Measurements from ENCODE around the gene POU5F1. TPM values are rescaled to one million over a fixed set of nuclear protein-coding genes. Genes with fewer than 3 reads are reported as not detected.
A peak's percentile ranks its signal among the peaks of the same experiment; 100 is the strongest.

Gene POU5F1
- polyA plus RNA-seq, 2 of the 4 experiments (the other 2 are of a cell fraction), result 2.7 to 2.8 TPM

DNA sequence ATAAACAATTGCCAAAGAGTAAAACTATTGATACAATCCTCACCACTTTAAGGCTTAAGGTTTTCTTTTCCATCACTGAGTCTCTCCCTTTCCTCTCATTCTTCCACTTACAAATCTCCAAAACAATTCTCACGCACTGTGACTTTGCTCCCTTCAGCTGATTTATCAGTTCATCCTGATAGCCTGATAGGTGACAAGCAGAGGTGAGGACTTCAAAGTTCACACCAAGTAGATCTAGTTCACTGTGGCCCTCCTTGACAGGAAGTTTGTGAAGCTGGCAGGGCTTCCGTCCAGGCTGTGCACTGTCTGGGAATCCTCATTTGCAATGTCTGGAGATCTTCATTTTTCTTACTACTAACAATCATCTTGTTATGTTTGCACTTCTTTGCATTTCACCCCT is 35.2 kb upstream of the POU5F1 start:
- no peak for TF ChIP-seq EHMT2 (IDR thresholded peaks at IDR 0.05; ENCODE audit: low read depth)
- no peak for TF ChIP-seq ESRRA (IDR thresholded peaks at IDR 0.05; ENCODE audit: borderline replicate concordance, low read length)
- no peak for TF ChIP-seq HOXB13 (CRISPR knock-in tag; IDR thresholded peaks at IDR 0.05; ENCODE audit: low read depth)
- no peaks in the 10 kb centered on the region for H3K9me3 ChIP-seq
- CTCF ChIA-PET, result no interaction called here
- H3K4me1 ChIP-seq, result peaks cover 14% of the 10 kb centered on the region
- ATAC-seq (no peak), FAIRE-seq (no peak), DNase-seq (ENCODE audit: low read depth in 1 of 2, low spot score in 1 of 2) (no peak)
- H3K27ac ChIP-seq, result no peak overlapping the region
- H3K4me2 ChIP-seq, result no peak overlapping the region
- POLR2A ChIA-PET, result no interaction called here
- no peak overlapping the region for H3K4me3 ChIP-seq
- 87% methylated on average over 2 of the region's 2 CpGs for WGBS (ENCODE audit: missing lambda C conversion rate)

DNA sequence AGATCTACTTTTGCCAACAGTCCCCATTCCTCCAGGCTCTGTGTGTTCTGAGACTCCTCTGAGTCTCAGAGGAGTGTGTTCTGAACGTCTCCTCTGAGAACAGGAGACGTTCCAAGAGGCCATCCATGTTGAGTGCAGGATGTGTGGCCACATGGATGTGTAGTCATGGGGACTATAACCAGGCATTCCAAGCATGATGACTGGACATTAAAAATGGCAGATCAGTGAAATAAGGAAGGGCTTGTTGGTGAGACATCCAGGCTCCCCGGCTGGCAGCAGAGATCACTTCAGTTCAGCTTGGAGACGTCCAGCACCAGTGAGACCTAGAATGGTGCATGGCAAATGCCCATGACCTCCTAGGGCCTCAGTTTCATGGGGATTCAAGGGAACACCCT is 34.3 kb upstream of the POU5F1 start:
- TF ChIP-seq CHD4 (IDR thresholded peaks at IDR 0.05; ENCODE audit: borderline replicate concordance) (no peak), NPAS2 (CRISPR knock-in tag; IDR thresholded peaks at IDR 0.05; ENCODE audit: borderline replicate concordance) (no peak), KDM1A (IDR thresholded peaks at IDR 0.05; ENCODE audit: low read depth) (no peak), ZSCAN20 (CRISPR knock-in tag; IDR thresholded peaks at IDR 0.05) (no peak), ZNF302 (CRISPR knock-in tag; IDR thresholded peaks at IDR 0.05) (no peak), CHD2 (IDR thresholded peaks at IDR 0.05; ENCODE audit: low read length, partially characterized antibody) (no peak), FOSL2 (IDR thresholded peaks at IDR 0.05) (no peak), FOSL2 (CRISPR knock-in tag; IDR thresholded peaks at IDR 0.05) (no peak), SMC3 (IDR thresholded peaks at IDR 0.05) (no peak), POLR2A (IDR thresholded peaks at IDR 0.05; ENCODE audit: low read length) (no peak)
- TF ChIP-seq, protein P1, sequence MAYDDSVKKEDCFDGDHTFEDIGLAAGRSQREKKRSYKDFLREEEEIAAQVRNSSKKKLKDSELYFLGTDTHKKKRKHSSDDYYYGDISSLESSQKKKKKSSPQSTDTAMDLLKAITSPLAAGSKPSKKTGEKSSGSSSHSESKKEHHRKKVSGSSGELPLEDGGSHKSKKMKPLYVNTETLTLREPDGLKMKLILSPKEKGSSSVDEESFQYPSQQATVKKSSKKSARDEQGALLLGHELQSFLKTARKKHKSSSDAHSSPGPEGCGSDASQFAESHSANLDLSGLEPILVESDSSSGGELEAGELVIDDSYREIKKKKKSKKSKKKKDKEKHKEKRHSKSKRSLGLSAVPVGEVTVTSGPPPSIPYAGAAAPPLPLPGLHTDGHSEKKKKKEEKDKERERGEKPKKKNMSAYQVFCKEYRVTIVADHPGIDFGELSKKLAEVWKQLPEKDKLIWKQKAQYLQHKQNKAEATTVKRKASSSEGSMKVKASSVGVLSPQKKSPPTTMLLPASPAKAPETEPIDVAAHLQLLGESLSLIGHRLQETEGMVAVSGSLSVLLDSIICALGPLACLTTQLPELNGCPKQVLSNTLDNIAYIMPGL (CRISPR knock-in tag; IDR thresholded peaks at IDR 0.05; ENCODE audit: borderline replicate concordance), result no peak
- Histone ChIP-seq H3K4me1 (peaks cover 14% of the 10 kb centered on the region), H3K4me2 (peak overlapping the region; percentile 96; the same call in 2 of the 3 replicates), H3K4me3 (no peak overlapping the region), H3K9me3 (no peaks in the 10 kb centered on the region), H3K27ac (peak overlapping the region; percentile 87 to 88; a peak in 5 of 6 replicates)
- ChIA-PET POLR2A (no interaction called here), CTCF (no interaction called here)
- DNase-seq (ENCODE audit: low read depth in 1 of 2, low spot score in 1 of 2) (no peak), FAIRE-seq (no peak), ATAC-seq (no peak)
- WGBS (ENCODE audit: missing lambda C conversion rate), result 85% methylated on average over 4 of the region's 4 CpGs

DNA sequence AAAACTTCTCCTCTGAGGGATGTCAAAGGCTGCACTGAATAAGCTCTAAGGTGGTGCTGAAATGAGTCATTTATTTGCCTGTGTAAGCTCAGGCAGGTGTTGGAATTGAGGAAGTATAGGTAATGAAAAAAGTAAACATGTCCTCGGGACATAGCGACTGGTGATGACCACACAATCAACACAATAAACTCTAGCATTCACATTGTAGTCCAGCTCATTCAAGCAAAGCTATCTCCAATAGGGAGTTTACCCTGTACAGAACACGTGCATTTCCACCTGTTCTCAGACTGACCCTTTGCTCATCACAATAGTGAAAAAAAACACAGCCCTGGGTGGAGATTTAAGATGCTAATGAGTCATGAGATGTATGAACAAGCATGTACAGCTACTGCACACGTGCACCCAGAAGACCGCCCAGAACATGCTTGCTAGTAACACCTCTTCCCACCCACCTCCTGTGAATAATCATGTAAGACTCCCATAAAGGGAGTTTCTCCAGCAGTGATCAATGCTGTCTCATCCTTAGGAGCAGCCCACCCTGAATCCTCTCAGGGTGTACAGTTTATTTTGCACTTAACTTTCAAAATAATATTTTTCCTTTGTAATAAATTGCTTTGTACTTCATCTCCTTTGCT is 33.0 kb upstream of the POU5F1 start:
- H3K4me3 ChIP-seq, result peak overlapping the region; percentile 45
- no peaks in the 10 kb centered on the region for H3K9me3 ChIP-seq
- no peak for FAIRE-seq
- POLR2A ChIA-PET, result no interaction called here
- H3K4me1 ChIP-seq, result peaks cover 14% of the 10 kb centered on the region
- H3K4me2 ChIP-seq, result peak overlapping the region; percentile 96
- peak; percentile 68 to 71 for ATAC-seq
- H3K27ac ChIP-seq, result peak overlapping the region; percentile 87 to 88
- WGBS (ENCODE audit: missing lambda C conversion rate), result 13% methylated on average over 5 of the region's 5 CpGs
- TF ChIP-seq MAFK (IDR thresholded peaks at IDR 0.05; ENCODE audit: partially characterized antibody) (no peak), FOSL2 (IDR thresholded peaks at IDR 0.05) (no peak), FOSL2 (CRISPR knock-in tag; IDR thresholded peaks at IDR 0.05) (peak; percentile 53), ESRRA (IDR thresholded peaks at IDR 0.05; ENCODE audit: borderline replicate concordance, low read length) (no peak), RFX5 (IDR thresholded peaks at IDR 0.05) (peak; percentile 59; the same call in 1 of the 2 replicates), BHLHE40 (IDR thresholded peaks at IDR 0.05; ENCODE audit: low read depth, low read length) (0 out of 2 replicates have a peak, but pooled peaks have one; percentile 31)
- TF ChIP-seq, protein P2, sequence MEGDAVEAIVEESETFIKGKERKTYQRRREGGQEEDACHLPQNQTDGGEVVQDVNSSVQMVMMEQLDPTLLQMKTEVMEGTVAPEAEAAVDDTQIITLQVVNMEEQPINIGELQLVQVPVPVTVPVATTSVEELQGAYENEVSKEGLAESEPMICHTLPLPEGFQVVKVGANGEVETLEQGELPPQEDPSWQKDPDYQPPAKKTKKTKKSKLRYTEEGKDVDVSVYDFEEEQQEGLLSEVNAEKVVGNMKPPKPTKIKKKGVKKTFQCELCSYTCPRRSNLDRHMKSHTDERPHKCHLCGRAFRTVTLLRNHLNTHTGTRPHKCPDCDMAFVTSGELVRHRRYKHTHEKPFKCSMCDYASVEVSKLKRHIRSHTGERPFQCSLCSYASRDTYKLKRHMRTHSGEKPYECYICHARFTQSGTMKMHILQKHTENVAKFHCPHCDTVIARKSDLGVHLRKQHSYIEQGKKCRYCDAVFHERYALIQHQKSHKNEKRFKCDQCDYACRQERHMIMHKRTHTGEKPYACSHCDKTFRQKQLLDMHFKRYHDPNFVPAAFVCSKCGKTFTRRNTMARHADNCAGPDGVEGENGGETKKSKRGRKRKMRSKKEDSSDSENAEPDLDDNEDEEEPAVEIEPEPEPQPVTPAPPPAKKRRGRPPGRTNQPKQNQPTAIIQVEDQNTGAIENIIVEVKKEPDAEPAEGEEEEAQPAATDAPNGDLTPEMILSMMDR (IDR thresholded peaks at IDR 0.05), result no peak
- DNase-seq (ENCODE audit: low read depth in 1 of 2, low spot score in 1 of 2), result peak; percentile 17 to 51
- CTCF ChIA-PET, result no interaction called here
